Breast epithelium (tissue), 4 donors: ENCODE results near the gene STAT4. TPM values are rescaled to one million over a fixed set of nuclear protein-coding genes. Genes with fewer than 3 reads are reported as not detected.

Experiments
- DNase-seq, 2 donors: peaks; one replicate each; pipeline ENCODE4 v3.0.0-alpha.2; 2019; ENCODE audit warnings: low spot score in 2 of 2
- H3K27ac ChIP-seq, 2 donors: fragments of 200-600 bp; sonication (generic) in 1 of 2; one replicate each; pipeline ENCODE4 v1.5.1; 2016 to 2019; ENCODE audit warnings: mild to moderate bottlenecking in 1 of 2
- H3K27me3 ChIP-seq, 2 donors: fragments of 200-600 bp; sonication (generic) in 1 of 2; one replicate each; pipeline versions ENCODE4 v1.5.1 to v1.6.0; 2017 to 2019; ENCODE audit warnings: control low read depth in 1 of 2, mild to moderate bottlenecking in 1 of 2
- H3K36me3 ChIP-seq: fragments of 200-600 bp; one replicate; pipeline ENCODE4 v1.5.1; 2019
- H3K4me1 ChIP-seq, 2 donors: fragments of 200-600 bp; sonication (generic); one replicate each; pipeline ENCODE4 v1.5.1; 2016 to 2019; ENCODE audit warnings: control low read depth in 1 of 2
- H3K4me3 ChIP-seq, 3 donors: fragments of 200-600 bp; sonication (generic); 1 replicate in 2 of 3; 2 replicates in 1 of 3; pipeline ENCODE4 v1.5.1; 2016 to 2019; ENCODE audit warnings: mild to moderate bottlenecking in 3 of 3, moderate library complexity in 2 of 3
- H3K9me3 ChIP-seq, 2 donors: fragments of 200-600 bp; sonication (generic) in 1 of 2; one replicate each; pipeline ENCODE4 v1.5.1; 2016 to 2019; ENCODE audit warnings: control low read depth in 1 of 2
- CTCF ChIP-seq, 3 donors: fragments of 450-650 bp; IDR thresholded peaks; one replicate each; pipeline ENCODE4 v1.5.1; 2016 to 2017; ENCODE audit warnings: antibody characterized with exemption in 3 of 3, mild to moderate bottlenecking in 3 of 3, moderate library complexity in 3 of 3
- POLR2A ChIP-seq: fragments of 450-650 bp; IDR thresholded peaks from one replicate; pipeline ENCODE4 v1.6.1; 2016; ENCODE audit warnings: antibody characterized with exemption, mild to moderate bottlenecking, moderate library complexity
- POLR2AphosphoS5 ChIP-seq, 3 donors: sonication (generic); formaldehyde crosslinking; IDR thresholded peaks; one replicate each; pipeline ENCODE4 v1.6.1; 2017; ENCODE audit warnings: antibody characterized with exemption in 3 of 3
- intact Hi-C: fragments of 100-400 bp; cut with DNase I; formaldehyde crosslinking; loops from one replicate; pipeline ENCODE4 v1.15.1; 2023; ENCODE audit warnings: low total_unique reads
- total RNA-seq, 3 donors: library from RNA; depleted of rRNA; stranded (reverse); fragments of >200 nt; gene quantifications; one replicate each; pipeline ENCODE4 v1.1.0, GENCODE V29; 2016

STAT4 gene
- total RNA-seq, 3 donors from 2014 or later, result 1.6 to 5.9 (median 3.6) TPM

- Histone ChIP-seq H3K27ac (no peak overlapping the region), H3K27me3 (no peaks in the 10 kb centered on the region), H3K4me1 (no peaks in the 10 kb centered on the region), H3K9me3 (no peaks in the 10 kb centered on the region), H3K4me3 (no peak overlapping the region), H3K36me3 (no peaks in the 10 kb centered on the region)
- no peak for DNase-seq
- TF ChIP-seq CTCF (IDR thresholded peaks at IDR 0.05) (no peak), POLR2AphosphoS5 (IDR thresholded peaks at IDR 0.05) (no peak), POLR2A (no peak)
- intact Hi-C loops, result no loop called here
Measured at GRCh38 chr2:191113761-191114160, 37.0 kb downstream of the STAT4 start.

GRCh38 chr2:191112448-191112901 is 38.3 kb downstream of the STAT4 start:
- Histone ChIP-seq H3K36me3 (no peaks in the 10 kb centered on the region), H3K4me1 (no peaks in the 10 kb centered on the region), H3K27ac (no peak overlapping the region), H3K27me3 (no peaks in the 10 kb centered on the region), H3K9me3 (no peaks in the 10 kb centered on the region), H3K4me3 (no peak overlapping the region)
- TF ChIP-seq CTCF (IDR thresholded peaks at IDR 0.05), result no peak
- TF ChIP-seq POLR2AphosphoS5 (IDR thresholded peaks at IDR 0.05), result no peak
- TF ChIP-seq POLR2A, result no peak
- intact Hi-C loops, result no loop called here
- no peak for DNase-seq

GRCh38 chr2:191109888-191110287 is 40.9 kb downstream of the STAT4 start:
- intact Hi-C loops, result no loop called here
- no peaks in the 10 kb centered on the region for H3K9me3 ChIP-seq
- H3K4me3 ChIP-seq, result no peak overlapping the region
- H3K27me3 ChIP-seq, result no peaks in the 10 kb centered on the region
- H3K4me1 ChIP-seq, result no peaks in the 10 kb centered on the region
- no peak overlapping the region for H3K27ac ChIP-seq
- DNase-seq, result no peak
- no peaks in the 10 kb centered on the region for H3K36me3 ChIP-seq
- TF ChIP-seq POLR2A, result no peak
- TF ChIP-seq CTCF (IDR thresholded peaks at IDR 0.05), result no peak
- TF ChIP-seq POLR2AphosphoS5 (IDR thresholded peaks at IDR 0.05), result no peak

GRCh38 chr2:191108331-191108730 is 42.5 kb downstream of the STAT4 start:
- TF ChIP-seq CTCF (IDR thresholded peaks at IDR 0.05), result no peak
- TF ChIP-seq POLR2AphosphoS5 (IDR thresholded peaks at IDR 0.05), result no peak
- TF ChIP-seq POLR2A, result no peak
- intact Hi-C loops, result no loop called here
- DNase-seq, result no peak

GRCh38 chr2:191105082-191105481 is 45.7 kb downstream of the STAT4 start:
- H3K9me3 ChIP-seq, result no peaks in the 10 kb centered on the region
- H3K4me1 ChIP-seq, result no peaks in the 10 kb centered on the region
- no peak for DNase-seq
- no peak overlapping the region for H3K27ac ChIP-seq
- TF ChIP-seq CTCF (IDR thresholded peaks at IDR 0.05), result no peak
- no peak for TF ChIP-seq POLR2AphosphoS5 (IDR thresholded peaks at IDR 0.05)
- no peak for TF ChIP-seq POLR2A
- H3K36me3 ChIP-seq, result no peaks in the 10 kb centered on the region
- intact Hi-C loops, result no loop called here
- H3K27me3 ChIP-seq, result no peaks in the 10 kb centered on the region
- no peak overlapping the region for H3K4me3 ChIP-seq

More at GRCh38 chr2:191108331-191108730, 42.5 kb downstream of the STAT4 start:
- no peaks in the 10 kb centered on the region for H3K4me1 ChIP-seq
- H3K9me3 ChIP-seq, result no peaks in the 10 kb centered on the region
- no peak overlapping the region for H3K27ac ChIP-seq
- no peak overlapping the region for H3K4me3 ChIP-seq
- no peaks in the 10 kb centered on the region for H3K27me3 ChIP-seq
- H3K36me3 ChIP-seq, result no peaks in the 10 kb centered on the region
